GM18507 (cell line): Measurements from ENCODE around the gene TMEM132D.
"Not testable (repeated sequence)": the region's sequence is repeated elsewhere in the genome, so short reads cannot be mapped to it uniquely, and the experiment has no call there.

Source experiments
- DNase-seq: peaks from one replicate; pipeline ENCODE4 v3.0.0; 2011; ENCODE audit warnings: low read depth; ENCODE audit not compliant: insufficient read length; ENCODE audit errors: extremely low spot score
- FAIRE-seq: peaks from 2 replicates; lab custom pipeline; 2011; peaks lifted over from hg19 to GRCh38; lab: Jason Lieb, UNC

Gene TMEM132D

GRCh38 chr12:129234209-129234608, 669.6 kb downstream of the TMEM132D start:
- no peak for FAIRE-seq
- no peak for DNase-seq

GRCh38 chr12:129231491-129231890, 672.3 kb downstream of the TMEM132D start:
- DNase-seq = no peak
- no peak for FAIRE-seq

- no peak for DNase-seq
- FAIRE-seq = no peak
Measured at GRCh38 chr12:129230995-129231394, 672.8 kb downstream of the TMEM132D start.

GRCh38 chr12:129226851-129227250, 677.0 kb downstream of the TMEM132D start:
- FAIRE-seq (no peak), DNase-seq (no peak)

GRCh38 chr12:129226005-129226404, 677.8 kb downstream of the TMEM132D start:
- DNase-seq (no peak), FAIRE-seq (no peak)

GRCh38 chr12:129215556-129215955, 688.3 kb downstream of the TMEM132D start:
- FAIRE-seq = no peak
- DNase-seq = no peak

- no peak for DNase-seq
Measured at GRCh38 chr12:129213551-129213950, 690.3 kb downstream of the TMEM132D start.

GRCh38 chr12:129211862-129212630, 691.8 kb downstream of the TMEM132D start:
- DNase-seq = no peak
- FAIRE-seq = no peak

More at GRCh38 chr12:129213551-129213950, 690.3 kb downstream of the TMEM132D start:
- FAIRE-seq = no peak

- no peak for FAIRE-seq
- no peak for DNase-seq
Measured at GRCh38 chr12:129208566-129208965, 695.3 kb downstream of the TMEM132D start.

- no peak for DNase-seq
- no peak for FAIRE-seq
Measured at GRCh38 chr12:129207084-129207483, 696.7 kb downstream of the TMEM132D start.

GRCh38 chr12:129203456-129203855, 700.4 kb downstream of the TMEM132D start:
- DNase-seq = no peak
- FAIRE-seq = no peak

GRCh38 chr12:129202109-129202814, 701.6 kb downstream of the TMEM132D start:
- FAIRE-seq (no peak), DNase-seq (no peak)

GRCh38 chr12:129201029-129201428, 702.8 kb downstream of the TMEM132D start:
- DNase-seq = no peak

GRCh38 chr12:129200576-129200975, 703.2 kb downstream of the TMEM132D start:
- DNase-seq (no peak), FAIRE-seq (no peak)

More at GRCh38 chr12:129201029-129201428, 702.8 kb downstream of the TMEM132D start:
- no peak for FAIRE-seq

GRCh38 chr12:129196927-129197326, 706.9 kb downstream of the TMEM132D start:
- DNase-seq (no peak), FAIRE-seq (no peak)

GRCh38 chr12:129195081-129195480, 708.7 kb downstream of the TMEM132D start:
- FAIRE-seq = no peak
- no peak for DNase-seq

GRCh38 chr12:129193263-129193871, 710.5 kb downstream of the TMEM132D start:
- no peak for FAIRE-seq
- DNase-seq = no peak

- DNase-seq = no peak
- FAIRE-seq = no peak
Measured at GRCh38 chr12:129190827-129191226, 713.0 kb downstream of the TMEM132D start.

- FAIRE-seq, DNase-seq: not testable (repeated sequence)
Measured at GRCh38 chr12:129189879-129190278, 713.9 kb downstream of the TMEM132D start.

- DNase-seq = no peak
Measured at GRCh38 chr12:129186952-129187351, 716.9 kb downstream of the TMEM132D start.

More at GRCh38 chr12:129186952-129187351, 716.9 kb downstream of the TMEM132D start:
- no peak for FAIRE-seq
